GM18508 (cell line): Measurements from ENCODE around the gene SETD2.
"Not testable (repeated sequence)": the region's sequence is repeated elsewhere in the genome, so short reads cannot be mapped to it uniquely, and the experiment has no call there.

Experiments
- ATAC-seq: cut with Tn5 transposase; IDR thresholded peaks from one replicate; pipeline ENCODE4 v1.9.1; 2021; ENCODE audit warnings: moderate number of reproducible peaks; ENCODE audit not compliant: insufficient read depth, unreplicated experiment

The SETD2 gene

DNA sequence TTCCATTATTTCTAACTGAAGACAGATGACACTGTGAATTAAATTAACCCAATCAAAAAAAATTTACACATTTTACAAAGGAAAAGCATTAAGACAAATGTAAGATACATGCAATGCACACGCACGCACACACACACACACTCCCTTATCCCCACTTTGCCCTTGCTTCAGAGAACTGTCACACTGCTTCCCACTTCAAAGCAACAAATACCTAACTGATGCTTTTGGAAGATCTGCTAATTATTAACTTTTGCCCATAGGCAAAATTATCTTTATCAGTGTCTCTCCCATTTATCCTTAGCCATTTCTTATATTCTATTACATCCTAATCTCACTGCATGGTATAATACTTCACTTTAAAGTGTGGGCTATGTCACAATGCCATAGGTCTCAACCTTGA, 60.3 kb downstream of the SETD2 start:
- ATAC-seq, result no peak

DNA sequence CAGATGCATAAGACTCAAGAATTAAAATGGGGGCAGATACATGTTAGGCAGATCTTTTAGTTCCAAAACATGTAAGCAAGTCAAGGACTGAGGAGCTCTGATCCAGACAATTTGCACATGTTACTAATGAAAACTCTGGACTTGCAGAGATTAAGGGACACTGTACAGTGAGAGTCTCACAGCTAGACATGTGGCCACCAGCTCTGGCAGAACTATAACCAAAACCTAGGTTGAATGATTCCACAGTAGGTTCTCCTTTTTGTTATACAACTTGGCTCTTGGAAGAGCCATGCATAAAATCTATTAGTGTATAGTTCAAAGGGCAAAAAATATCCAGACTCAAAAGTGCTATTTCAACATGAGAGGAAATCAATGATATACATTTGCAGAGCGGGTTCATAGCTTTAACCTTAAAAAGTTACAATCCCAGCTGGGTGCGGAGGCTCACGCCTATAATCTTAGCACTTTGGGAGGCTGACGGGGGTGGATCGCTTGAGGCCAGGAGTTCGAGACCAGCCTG, 61.8 kb downstream of the SETD2 start:
- ATAC-seq, result no peak

DNA sequence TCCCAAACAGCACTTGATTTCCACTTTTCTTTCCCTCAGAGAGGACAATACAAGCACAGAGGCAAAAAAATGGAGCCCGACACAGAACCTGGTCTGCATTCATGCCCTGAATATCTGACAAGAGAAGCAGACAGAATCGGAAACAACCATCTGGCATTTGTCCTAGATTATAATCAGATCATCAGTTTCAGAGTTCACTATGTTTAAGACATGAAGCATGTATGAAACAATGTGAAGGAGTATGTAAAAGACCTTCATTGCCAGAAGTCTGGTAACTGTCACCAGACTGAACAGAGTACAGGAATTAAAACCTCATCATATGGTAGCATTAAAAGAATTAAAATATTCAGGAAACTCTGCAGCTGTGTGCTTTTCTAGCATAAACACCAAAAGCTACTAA, 65.0 kb downstream of the SETD2 start:
- ATAC-seq, result no peak

DNA sequence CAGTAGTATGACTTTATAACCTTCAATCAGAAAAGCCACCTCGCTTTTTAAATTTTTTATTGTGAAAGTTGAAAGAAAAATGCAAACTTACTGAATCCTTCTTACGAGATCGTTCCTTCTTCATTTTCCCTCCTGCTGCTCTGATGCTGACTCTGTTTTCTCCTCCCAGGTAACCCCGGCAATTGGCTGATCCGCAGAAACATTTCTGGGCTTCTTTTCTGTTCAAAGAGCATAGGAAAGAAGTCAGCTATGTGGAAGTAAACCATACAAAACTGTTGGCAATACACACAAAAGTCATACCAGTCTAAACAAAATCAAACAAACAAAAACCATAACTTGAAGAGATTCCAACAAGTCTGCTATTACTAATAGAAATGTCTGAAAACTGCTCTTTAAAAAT, 66.0 kb downstream of the SETD2 start:
- ATAC-seq, result no peak

DNA sequence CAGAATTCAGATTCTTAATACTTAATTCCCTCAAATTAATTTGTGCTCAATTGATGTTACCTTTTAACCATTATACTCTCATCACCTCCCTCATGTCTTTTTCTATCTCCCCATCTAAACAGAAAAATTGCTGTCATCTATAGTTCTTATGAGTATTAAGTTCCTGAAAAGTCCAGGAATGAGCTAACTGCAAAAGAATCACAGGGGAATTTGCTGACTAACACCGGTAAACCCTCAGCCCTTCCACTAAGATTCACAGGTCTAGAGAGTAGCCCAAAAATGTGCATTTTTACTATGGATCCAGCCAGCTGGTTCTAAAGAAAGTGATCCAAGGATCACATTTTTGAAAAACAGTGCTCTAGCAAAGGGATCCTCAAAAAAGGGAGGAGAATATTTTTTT, 67.0 kb downstream of the SETD2 start:
- no peak for ATAC-seq

DNA sequence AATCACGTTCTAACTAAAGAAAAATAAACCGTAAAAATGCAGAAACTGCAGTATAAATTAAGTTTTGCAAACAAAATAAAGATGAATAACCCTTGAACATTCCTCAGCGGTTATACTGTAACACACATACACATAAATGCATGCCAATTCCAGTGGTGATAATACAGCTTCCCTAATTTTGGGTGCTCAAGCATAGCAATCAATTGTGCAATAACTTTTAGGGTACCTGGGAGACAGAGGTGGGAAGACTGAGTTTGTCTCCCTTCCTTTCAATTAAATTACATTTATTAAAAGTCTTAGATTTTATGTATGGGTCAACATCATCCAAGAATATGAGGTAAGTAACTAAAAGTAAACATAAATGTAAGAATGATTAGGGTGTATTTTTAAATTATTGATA, 71.8 kb downstream of the SETD2 start:
- no peak for ATAC-seq

DNA sequence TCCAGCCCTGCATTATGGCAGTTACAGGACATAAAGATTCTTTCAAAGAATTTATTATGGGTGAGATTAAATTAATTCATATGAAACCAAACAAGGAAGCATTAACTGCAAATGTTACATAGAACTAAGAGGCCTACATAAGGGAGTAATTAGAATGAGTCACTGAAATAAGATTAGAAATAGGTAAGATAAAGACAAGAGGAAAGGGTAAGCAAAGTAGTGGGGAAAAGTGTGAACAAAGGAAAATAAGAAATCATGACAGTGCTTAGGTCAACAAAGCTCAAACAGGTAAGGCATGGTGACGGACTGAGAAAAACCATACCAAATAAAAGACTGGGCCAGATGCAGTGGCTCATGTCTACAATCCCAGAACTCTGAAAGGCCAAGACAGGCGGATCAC, 74.3 kb downstream of the SETD2 start:
- ATAC-seq, result no peak

DNA sequence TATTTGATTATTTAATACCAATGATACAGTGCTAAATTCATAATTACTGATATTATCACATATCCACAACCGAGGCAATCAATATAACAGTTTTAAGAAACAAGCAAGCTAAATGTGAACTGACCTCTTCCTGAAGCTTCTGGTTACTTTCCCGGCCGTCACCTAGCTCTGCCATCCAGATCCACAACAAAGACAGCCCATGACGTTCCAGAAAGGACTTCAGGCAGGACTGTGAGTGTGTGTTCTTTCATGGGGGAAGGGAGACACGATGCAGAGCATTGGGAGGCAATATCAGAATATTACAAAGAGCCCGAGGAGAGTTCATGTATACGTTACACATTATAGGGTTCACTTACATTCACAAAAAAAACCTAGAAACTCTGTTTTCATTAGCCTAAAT, 77.8 kb downstream of the SETD2 start:
- ATAC-seq, result no peak

DNA sequence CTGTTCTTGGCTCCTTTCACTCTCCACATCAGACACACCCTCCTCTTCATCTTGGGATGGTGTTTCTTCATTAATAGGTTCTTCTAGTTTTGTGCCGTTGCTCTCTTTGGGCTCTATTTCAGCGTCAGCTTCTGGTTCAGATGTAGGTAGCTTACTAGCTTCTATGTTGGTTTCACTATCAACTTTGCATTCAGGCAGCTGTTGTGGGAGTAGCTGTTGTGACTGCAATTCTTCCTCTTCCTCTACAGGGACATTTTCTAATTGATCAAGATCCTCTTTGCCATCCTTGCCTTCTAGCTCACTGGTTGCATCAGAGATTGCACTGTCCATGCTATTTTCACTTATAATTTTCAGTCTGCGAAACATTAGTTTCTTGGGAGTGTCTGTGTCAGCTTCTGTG, 80.1 kb downstream of the SETD2 start:
- ATAC-seq, result no peak

DNA sequence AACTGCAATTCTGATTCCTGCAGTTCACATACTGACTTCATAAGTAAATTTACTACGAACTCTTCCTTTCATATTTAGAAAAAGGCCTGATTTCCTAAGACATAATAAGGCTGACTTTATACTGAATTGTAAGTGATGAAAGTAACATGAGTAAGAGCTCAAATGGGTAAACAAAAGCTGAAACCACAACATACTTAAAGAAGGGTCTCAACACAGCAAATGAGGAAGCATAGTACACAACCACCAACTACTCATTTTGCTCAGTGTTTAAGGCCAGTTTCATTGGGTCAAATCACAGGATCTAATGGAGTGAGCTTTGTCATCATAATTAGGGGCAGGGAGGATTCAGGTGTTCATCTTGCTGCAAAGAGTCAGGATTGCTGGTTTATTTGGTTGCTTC, 81.4 kb downstream of the SETD2 start:
- no peak for ATAC-seq

DNA sequence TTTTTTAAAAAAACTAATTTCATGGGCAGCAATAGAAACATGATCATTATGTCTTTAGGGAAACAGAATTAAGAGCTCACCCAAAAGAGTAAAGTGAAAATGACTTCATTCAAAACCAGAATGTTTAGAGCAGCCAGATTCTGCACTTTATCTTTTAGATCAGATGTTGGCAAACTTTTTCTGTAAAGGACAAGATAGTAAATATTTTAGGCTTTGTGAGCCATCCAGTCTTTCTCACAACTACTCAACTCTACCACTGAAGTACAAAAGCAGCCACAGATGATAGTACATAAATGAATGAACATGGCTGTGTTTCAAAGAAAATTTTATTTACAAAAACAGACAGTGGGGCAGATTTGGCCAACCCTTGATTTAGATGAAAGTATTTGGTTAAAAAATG, 84.5 kb downstream of the SETD2 start:
- ATAC-seq, result no peak

DNA sequence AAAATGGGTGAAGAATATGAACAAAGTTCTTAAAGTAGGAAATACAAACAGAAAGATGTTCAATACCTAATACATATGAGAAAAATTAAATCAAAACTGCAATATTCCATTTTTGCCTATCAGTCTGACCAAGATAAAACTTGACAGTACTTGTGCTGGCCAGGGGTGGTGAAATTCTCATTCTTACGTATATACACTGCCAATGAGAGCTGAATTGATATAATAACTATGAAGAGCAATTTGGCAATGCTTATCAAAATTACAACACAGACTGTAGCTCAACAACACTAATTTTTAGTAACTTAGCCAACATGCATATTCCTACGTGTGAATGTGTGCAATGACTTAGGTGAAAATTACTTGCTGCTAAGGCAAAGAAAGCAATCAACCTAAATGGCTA, 90.2 kb downstream of the SETD2 start:
- ATAC-seq, result no peak

DNA sequence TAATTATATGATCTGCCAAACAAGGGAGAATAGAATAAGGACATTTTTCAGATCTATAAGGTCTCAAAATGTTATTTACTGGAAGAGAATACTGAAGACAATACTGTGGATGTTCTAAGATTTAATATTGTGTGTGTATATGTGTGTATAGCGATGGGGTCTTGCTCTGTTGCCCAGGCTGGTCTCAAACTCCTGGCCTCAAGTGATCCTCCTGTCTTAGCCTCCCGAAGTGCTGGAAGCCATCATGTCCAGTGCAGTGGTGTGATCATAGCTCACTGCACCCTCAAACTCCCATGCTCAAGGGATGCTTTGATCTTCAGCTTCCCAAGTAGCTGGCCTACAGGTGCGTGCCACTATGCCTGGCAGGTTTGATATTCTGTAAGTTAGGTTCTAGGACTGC, 93.1 kb downstream of the SETD2 start:
- ATAC-seq, result no peak

DNA sequence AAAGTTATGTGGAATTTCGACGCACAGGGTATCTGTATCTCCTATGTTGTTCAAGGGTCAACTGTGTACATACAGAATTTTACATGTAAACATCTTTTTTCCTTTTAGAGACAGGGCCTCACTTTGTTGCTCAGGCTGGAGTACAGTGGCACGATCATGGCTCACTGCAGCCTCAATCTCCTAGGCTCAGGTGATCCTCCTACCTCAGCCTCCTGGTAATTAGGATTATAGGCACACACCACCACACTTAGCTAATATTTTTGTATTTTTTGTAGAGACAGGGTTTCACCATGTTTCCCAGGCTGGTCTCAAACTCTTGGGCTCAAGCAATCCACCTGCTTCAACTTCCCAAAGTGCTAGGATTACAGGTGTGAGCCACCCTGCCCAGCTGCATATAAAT, 97.7 kb downstream of the SETD2 start:
- ATAC-seq, result not testable (repeated sequence)

DNA sequence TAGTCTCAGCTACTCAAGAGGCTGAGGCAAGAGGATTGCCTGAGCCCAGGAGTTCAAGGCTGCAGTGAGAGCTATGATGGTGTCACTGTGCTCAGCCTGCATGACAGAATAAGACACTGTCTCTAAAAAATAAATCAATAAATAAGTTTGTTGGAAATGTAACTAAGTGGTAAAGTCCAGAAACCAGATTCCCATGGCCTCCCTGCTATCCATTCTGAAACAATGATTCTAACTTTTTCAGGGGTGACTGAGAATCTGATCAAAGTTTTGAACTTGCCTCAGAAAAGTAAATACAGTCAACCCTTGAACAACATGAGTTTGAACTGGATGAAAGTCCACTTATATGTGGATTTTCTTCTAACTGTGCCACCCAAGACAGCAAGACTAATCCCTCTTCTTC, 98.2 kb downstream of the SETD2 start:
- ATAC-seq, result no peak

DNA sequence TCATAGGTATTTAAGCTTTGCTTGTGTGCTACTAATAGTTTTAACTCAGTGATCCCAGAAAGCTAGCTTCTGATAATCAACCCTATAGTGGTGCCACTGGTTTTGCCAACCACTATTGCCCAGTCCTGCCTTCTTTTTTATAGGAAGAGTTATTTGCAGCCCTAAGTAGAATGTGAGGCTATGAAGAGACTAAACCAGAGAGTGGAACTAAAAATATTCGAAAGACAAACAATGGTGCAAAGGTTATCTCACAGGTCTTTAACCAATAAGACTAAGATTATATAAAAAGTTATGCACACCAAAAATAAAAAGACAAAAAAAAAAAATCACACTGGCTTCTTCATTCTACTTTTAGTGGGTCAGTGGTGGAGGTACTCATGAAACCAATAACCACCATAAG, 98.9 kb downstream of the SETD2 start:
- ATAC-seq, result no peak

DNA sequence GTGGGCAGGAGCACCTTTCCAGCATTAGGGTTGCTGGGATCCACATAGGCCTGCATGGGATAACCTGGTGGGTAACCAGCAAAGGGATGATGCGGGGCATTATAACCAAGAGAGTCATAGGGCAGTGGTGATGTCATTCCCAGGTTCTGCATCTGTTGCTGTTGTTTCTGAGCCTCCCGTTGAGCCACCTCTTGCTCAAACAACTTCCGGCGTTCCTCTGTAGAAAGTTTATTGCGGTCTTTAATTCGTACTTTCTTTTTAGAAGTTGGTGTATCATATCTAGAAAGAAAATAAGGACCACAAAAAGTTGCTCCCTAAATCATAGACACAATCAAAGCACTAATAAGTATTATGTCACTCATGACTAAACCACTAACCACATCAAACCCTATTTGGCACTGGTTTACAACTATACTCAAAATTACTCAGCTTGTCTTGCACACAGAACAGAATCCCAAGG, 106.7 kb downstream of the SETD2 start:
- no peak for ATAC-seq

DNA sequence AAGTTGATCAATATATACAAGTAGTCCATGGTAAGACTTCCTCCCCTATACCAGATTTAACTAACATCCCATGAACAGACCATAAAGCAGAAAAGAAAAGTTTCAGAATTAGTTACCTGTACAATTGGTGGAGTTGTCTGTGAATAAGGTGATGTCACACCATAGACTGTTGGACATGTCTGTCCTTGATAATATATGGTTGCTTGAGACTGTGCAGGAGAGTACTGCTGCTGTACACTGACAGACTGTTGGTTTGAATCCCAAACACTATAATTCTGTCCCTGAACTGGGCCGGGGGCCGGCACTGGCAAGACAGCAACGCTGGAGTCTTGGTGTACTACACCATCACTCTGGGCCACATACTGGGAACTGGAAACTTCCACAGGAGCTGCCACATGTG, 107.2 kb downstream of the SETD2 start:
- no peak for ATAC-seq

DNA sequence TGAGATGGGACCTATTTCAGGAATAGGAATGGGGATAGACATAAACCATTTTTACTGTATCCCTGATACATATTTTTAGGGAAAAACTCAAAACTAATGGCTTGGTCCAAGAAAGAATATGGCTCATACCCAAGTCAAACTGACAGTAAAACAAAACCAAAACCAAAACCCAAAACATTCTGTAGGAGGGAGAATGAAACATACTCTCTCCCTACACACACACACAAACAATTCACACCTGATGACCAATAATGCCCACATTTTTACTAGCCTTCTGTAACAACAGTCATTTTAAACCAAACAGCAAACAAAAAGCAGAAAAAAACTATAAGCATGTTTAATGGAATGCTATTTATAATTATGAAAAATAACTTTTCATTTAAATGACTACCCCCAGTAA, 109.5 kb downstream of the SETD2 start:
- no peak for ATAC-seq

DNA sequence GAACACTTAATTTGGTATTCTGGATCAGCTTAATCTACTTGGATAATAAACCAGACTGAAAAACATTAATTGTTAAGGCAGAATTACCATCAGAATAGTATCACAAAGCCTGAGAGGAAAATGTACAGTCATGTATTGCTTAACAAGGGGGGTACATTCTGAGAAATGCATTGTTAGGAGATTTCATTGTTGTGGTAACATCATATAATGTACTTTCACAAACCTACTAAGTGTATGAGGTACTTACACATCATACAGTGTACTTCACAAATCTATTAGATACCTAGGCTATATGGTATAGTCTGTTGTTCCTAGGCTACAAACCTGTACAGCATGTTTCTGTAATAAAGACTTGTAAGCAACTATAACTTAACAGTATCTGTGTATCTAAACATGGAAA, 116.2 kb downstream of the SETD2 start:
- no peak for ATAC-seq

DNA sequence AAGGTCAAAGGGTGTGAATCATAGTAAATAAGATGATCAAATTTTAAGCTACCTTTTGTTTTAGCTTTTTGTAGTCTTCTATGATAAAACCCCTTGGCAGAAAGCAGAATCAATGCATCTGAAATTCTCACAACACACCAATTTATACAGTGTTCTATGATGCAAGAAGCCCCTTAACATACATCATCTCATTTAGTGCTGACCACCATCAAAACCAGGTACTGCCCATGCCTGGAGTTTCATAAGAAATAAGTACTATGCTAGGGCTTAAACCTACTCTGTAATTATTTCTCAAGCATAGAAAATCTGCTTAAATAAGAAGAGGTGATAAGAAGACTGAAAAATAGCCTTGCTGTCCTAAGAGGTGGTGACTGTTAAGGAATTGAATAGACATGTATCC, 116.8 kb downstream of the SETD2 start:
- ATAC-seq, result no peak

DNA sequence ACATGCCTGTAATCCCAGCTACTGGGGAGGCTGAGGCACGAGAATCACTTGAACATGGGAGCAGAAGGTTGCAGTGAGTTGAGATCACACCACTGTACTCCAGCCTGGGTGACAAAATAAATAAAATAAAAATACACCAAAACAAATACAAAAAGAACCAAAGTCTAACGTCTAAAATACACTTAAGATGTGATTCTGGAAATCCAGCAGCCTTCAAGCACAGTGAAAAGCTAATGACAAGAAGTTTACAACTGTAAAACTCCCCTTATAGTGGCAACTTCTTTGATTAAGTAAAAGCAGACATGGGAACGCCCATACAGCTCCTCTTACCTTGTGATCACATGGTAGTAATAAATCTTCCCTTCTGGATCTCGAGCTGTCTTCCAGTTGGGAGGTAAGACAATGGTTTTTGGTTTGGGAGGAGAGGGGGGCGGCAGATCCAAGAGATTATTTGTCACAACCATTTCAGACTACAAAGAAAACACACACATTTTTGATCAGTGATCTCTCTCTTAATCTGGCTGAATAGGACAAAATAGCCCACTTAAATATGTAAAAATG, 121.6 kb downstream of the SETD2 start:
- no peak for ATAC-seq

DNA sequence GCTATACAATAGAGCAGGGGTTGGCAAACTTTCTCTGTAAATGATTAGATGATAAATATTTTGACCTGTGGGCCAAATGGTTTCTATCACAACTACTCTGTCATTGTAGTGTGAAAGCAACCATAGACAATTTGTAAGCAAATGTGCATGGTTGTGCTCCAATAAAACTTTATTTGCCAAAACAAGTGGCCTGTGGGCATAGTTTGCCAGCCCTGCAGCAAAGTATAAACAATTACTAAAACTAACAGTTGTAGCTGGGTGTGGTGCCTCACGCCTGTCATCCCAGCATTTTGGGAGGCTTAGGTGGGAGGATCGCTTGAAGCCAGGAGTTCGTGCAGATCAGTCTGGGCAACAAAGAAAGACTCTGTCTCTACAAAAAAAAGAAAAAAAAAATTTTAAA, 122.8 kb downstream of the SETD2 start:
- no peak for ATAC-seq
